ENCODE measurements around the gene TMEM144. TPM values are rescaled to one million over a fixed set of nuclear protein-coding genes. Genes with fewer than 3 reads are reported as not detected.
"Not testable (repeated sequence)": the region's sequence is repeated elsewhere in the genome, so short reads cannot be mapped to it uniquely, and the experiment has no call there.

The TMEM144 gene
- total RNA-seq, 1 experiment from 2014 or later = 3.4 TPM

DNA sequence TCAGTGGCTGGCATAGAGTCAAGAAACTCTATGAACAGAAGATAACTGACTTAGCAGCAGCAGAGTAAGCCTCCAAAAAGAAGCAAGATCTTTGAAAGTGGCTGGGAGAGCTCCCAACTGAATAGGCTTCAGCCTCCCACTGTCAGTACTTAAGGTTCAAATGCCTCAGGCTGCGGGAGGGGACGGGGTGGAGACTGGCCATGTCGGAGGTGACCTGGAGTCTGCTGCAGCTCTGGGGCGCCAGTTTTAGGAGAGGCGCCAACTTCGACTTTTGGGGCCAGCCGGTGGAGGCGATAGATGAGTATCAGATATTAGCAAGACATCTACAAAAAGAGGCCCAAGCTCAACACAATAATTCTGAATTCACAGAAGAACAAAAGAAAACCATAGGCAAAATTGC lies 67.3 kb downstream of the TMEM144 start:
- no CpG with 5 or more reads among the region's 8 CpGs for WGBS (ENCODE audit: extremely low coverage, insufficient read length, low lambda C conversion rate)
- H3K9me3 Mint-ChIP-seq = no peaks in the 10 kb centered on the region

DNA sequence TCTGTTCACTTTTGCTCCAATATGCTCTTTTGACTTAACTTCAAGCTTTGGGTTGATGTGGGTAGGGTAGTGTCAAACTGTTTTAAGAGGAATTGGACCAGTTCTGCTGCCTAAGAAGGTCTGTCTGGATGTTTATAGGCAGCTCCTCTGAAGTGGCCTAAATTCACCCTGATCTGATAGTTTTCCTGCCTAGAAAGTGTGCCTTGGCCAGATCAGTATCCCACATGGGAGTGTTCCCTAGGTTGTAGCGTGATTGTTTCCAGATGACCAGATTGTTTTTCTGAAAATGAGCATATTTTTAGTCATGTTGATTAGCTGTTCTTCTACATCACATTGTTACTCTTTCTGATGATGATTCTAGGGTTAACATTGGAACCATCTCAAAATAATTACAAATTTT lies 68.8 kb downstream of the TMEM144 start:
- not testable (repeated sequence) for H3K18ac ChIP-seq (ENCODE audit: insufficient read length, low read depth, low read length); H3K4ac ChIP-seq (ENCODE audit: low read depth, low read length); H3K9me3 Mint-ChIP-seq; H3K27me3 ChIP-seq (ENCODE audit: insufficient read depth, low read length); H3K4me1 Mint-ChIP-seq; H2AFZ ChIP-seq (ENCODE audit: low read length); DNase-seq; H3K14ac ChIP-seq (ENCODE audit: insufficient read depth, low read length); H2AK5ac ChIP-seq (ENCODE audit: insufficient read length, low read length); H2BK20ac ChIP-seq (ENCODE audit: low read depth, low read length, poor library complexity, severe bottlenecking); H3K4me3 Mint-ChIP-seq; H3K79me2 ChIP-seq (ENCODE audit: insufficient read depth, low read length); H3K23ac ChIP-seq (ENCODE audit: insufficient read length, low read depth, low read length); H4K20me1 ChIP-seq (ENCODE audit: control insufficient read depth, insufficient read depth, insufficient read length); H3K4me1 ChIP-seq (ENCODE audit: insufficient read depth, low read length); H2BK120ac ChIP-seq (ENCODE audit: low read depth, low read length, poor library complexity, severe bottlenecking); H3K27ac ChIP-seq (ENCODE audit: insufficient read length, low read depth, low read length); H4K8ac ChIP-seq (replicated peaks; ENCODE audit: insufficient read length, low read depth, low read length); H2BK15ac ChIP-seq (ENCODE audit: low read depth, low read length); H3K27me3 Mint-ChIP-seq (ENCODE audit: low read depth); H3T11ph ChIP-seq (ENCODE audit: low read length); H3K9ac ChIP-seq (ENCODE audit: extremely low read depth, insufficient read length, low read length); H3K23me2 ChIP-seq (ENCODE audit: insufficient read length, low read depth, low read length, poor library complexity, severe bottlenecking); H3K4me2 ChIP-seq (ENCODE audit: insufficient read depth, insufficient read length, low read length); H4K5ac ChIP-seq (ENCODE audit: insufficient read length, low read depth, low read length); H2BK5ac ChIP-seq (ENCODE audit: insufficient read length, low read length); H4K91ac ChIP-seq (ENCODE audit: insufficient read length, low read depth, low read length); H3K79me1 ChIP-seq (ENCODE audit: insufficient read depth, low read depth, low read length, poor library complexity, severe bottlenecking); H3K36me3 Mint-ChIP-seq (ENCODE audit: insufficient read depth in 1 of 3, low read depth in 3 of 3); H3K56ac ChIP-seq (ENCODE audit: insufficient read length, low read depth, low read length); H3K9me3 ChIP-seq (ENCODE audit: control insufficient read depth, low read depth, low read length); H2BK12ac ChIP-seq (ENCODE audit: insufficient read length, low read depth, low read length); H3K27ac Mint-ChIP-seq
- WGBS (ENCODE audit: extremely low coverage, insufficient read length, low lambda C conversion rate) = no CpG with 5 or more reads among the region's 1 CpG

More for the DNA sequence above, 67.3 kb downstream of the TMEM144 start:
- Histone ChIP-seq H4K8ac (replicated peaks; ENCODE audit: insufficient read length, low read depth, low read length) (no peak overlapping the region), H2BK15ac (ENCODE audit: low read depth, low read length) (no peak overlapping the region), H4K20me1 (ENCODE audit: control insufficient read depth, insufficient read depth, insufficient read length) (no peaks in the 10 kb centered on the region), H3K4ac (ENCODE audit: low read depth, low read length) (no peak overlapping the region), H2BK5ac (ENCODE audit: insufficient read length, low read length) (no peak overlapping the region), H2BK120ac (ENCODE audit: low read depth, low read length, poor library complexity, severe bottlenecking) (no peak overlapping the region), H3K9ac (ENCODE audit: extremely low read depth, insufficient read length, low read length) (no peak overlapping the region), H4K91ac (ENCODE audit: insufficient read length, low read depth, low read length) (no peak overlapping the region), H3K79me2 (ENCODE audit: insufficient read depth, low read length) (no peaks in the 10 kb centered on the region), H2BK20ac (ENCODE audit: low read depth, low read length, poor library complexity, severe bottlenecking) (no peak overlapping the region), H3K4me2 (ENCODE audit: insufficient read depth, insufficient read length, low read length) (no peak overlapping the region), H3K14ac (ENCODE audit: insufficient read depth, low read length) (no peak overlapping the region), H3K23ac (ENCODE audit: insufficient read length, low read depth, low read length) (no peak overlapping the region), H3T11ph (ENCODE audit: low read length) (no peak overlapping the region), H3K18ac (ENCODE audit: insufficient read length, low read depth, low read length) (no peak overlapping the region), H2AK5ac (ENCODE audit: insufficient read length, low read length) (no peak overlapping the region), H2BK12ac (ENCODE audit: insufficient read length, low read depth, low read length) (no peak overlapping the region), H3K56ac (ENCODE audit: insufficient read length, low read depth, low read length) (no peak overlapping the region), H3K9me3 (ENCODE audit: control insufficient read depth, low read depth, low read length) (no peaks in the 10 kb centered on the region), H4K5ac (ENCODE audit: insufficient read length, low read depth, low read length) (no peak overlapping the region), H2AFZ (ENCODE audit: low read length) (no peak overlapping the region), H3K27me3 (ENCODE audit: insufficient read depth, low read length) (no peaks in the 10 kb centered on the region), H3K27ac (ENCODE audit: insufficient read length, low read depth, low read length) (no peak overlapping the region), H3K79me1 (ENCODE audit: insufficient read depth, low read depth, low read length, poor library complexity, severe bottlenecking) (no peaks in the 10 kb centered on the region), H3K4me1 (ENCODE audit: insufficient read depth, low read length) (no peaks in the 10 kb centered on the region), H3K23me2 (ENCODE audit: insufficient read length, low read depth, low read length, poor library complexity, severe bottlenecking) (no peaks in the 10 kb centered on the region)
- no peak for DNase-seq
- Mint-ChIP-seq H3K36me3 (ENCODE audit: insufficient read depth in 1 of 3, low read depth in 3 of 3) (no peaks in the 10 kb centered on the region), H3K27ac (no peak overlapping the region; a peak in 1 of 7 replicates), H3K4me3 (no peak overlapping the region), H3K27me3 (ENCODE audit: low read depth) (no peaks in the 10 kb centered on the region), H3K4me1 (peaks cover 11 to 13% of the 10 kb centered on the region in 2 experiments; a peak in 3 of 4 replicates)
- TF ChIP-seq, protein P1, sequence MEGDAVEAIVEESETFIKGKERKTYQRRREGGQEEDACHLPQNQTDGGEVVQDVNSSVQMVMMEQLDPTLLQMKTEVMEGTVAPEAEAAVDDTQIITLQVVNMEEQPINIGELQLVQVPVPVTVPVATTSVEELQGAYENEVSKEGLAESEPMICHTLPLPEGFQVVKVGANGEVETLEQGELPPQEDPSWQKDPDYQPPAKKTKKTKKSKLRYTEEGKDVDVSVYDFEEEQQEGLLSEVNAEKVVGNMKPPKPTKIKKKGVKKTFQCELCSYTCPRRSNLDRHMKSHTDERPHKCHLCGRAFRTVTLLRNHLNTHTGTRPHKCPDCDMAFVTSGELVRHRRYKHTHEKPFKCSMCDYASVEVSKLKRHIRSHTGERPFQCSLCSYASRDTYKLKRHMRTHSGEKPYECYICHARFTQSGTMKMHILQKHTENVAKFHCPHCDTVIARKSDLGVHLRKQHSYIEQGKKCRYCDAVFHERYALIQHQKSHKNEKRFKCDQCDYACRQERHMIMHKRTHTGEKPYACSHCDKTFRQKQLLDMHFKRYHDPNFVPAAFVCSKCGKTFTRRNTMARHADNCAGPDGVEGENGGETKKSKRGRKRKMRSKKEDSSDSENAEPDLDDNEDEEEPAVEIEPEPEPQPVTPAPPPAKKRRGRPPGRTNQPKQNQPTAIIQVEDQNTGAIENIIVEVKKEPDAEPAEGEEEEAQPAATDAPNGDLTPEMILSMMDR (conservative IDR thresholded peaks at IDR 0.05) = no peak

Measured in H9 (cell line).